IMR-90 (cell line): Measurements from ENCODE around the gene MACROD1. TPM values are rescaled to one million over a fixed set of nuclear protein-coding genes. Genes with fewer than 3 reads are reported as not detected.

Source experiments
- ATAC-seq: fragments of 200-7000 bp; cut with Tn5 transposase; 2 replicates; pipeline ENCODE4 v1.9.1; 2020; ENCODE audit warnings: low read depth, mild to moderate bottlenecking, moderate library complexity
- BruUV-seq: library from RNA; stranded (reverse); fragments of 400-500 nt; replicated peaks from 2 replicates; lab custom pipeline; 2021; lab: Mats Ljungman, UMichigan
- CTCF ChIA-PET: fragments of 300-600 bp; formaldehyde crosslinking; extraction: SDS; loops from one replicate; lab custom pipeline; 2021; ENCODE audit warnings: antibody characterized with exemption; lab: Yijun Ruan, JAX
- POLR2A ChIA-PET: fragments of 300-600 bp; sonication (Branson Sonifier 250); formaldehyde crosslinking; loops from one replicate; lab custom pipeline; 2022; ENCODE audit warnings: antibody characterized with exemption; ENCODE audit not compliant: unreplicated experiment; lab: Charles Lee
- DNase-seq: peaks from one replicate; pipeline ENCODE4 v3.0.0; 2013
- H2AFZ ChIP-seq: replicated peaks from 2 replicates; pipeline ENCODE3; 2013; ENCODE audit warnings: low read length, mild to moderate bottlenecking; ENCODE audit not compliant: poor library complexity
- H2AK5ac ChIP-seq: 2 replicates; pipeline ENCODE4 v1.6.1; 2013; ENCODE audit warnings: low read depth, low read length, inconsistent platforms
- H2AK9ac ChIP-seq: replicated peaks from 2 replicates; pipeline ENCODE3; 2013; ENCODE audit warnings: mild to moderate bottlenecking, low read depth, low read length, moderate library complexity; ENCODE audit not compliant: poor library complexity
- H2BK120ac ChIP-seq: 2 replicates; pipeline ENCODE4 v1.6.1; 2013; ENCODE audit warnings: low read depth, low read length, inconsistent platforms
- H2BK15ac ChIP-seq: 3 replicates; pipeline ENCODE4 v1.6.1; 2013; ENCODE audit warnings: low read depth, low read length, inconsistent platforms
- H2BK20ac ChIP-seq: 2 replicates; pipeline ENCODE4 v1.6.1; 2013; ENCODE audit warnings: low read depth, mild to moderate bottlenecking, inconsistent platforms, low read length, moderate library complexity
- H2BK5ac ChIP-seq: 2 replicates; pipeline ENCODE4 v1.6.1; 2013; ENCODE audit warnings: mild to moderate bottlenecking, low read depth, low read length, inconsistent platforms; ENCODE audit not compliant: poor library complexity, severe bottlenecking
- H3K14ac ChIP-seq: replicated peaks from 2 replicates; pipeline ENCODE4 v1.6.1; 2013; ENCODE audit warnings: low read depth, low read length, inconsistent platforms
- H3K18ac ChIP-seq: 2 replicates; pipeline ENCODE4 v1.6.1; 2013; ENCODE audit warnings: low read depth, low read length, control low read depth
- H3K23ac ChIP-seq: 2 replicates; pipeline ENCODE4 v1.6.1; 2013; ENCODE audit warnings: low read depth, low read length, inconsistent platforms
- H3K27ac ChIP-seq: 2 replicates; pipeline ENCODE4 v1.5.1; 2013; ENCODE audit warnings: mild to moderate bottlenecking, control low read depth, low read length; ENCODE audit not compliant: insufficient read depth
- H3K27me3 ChIP-seq: 2 replicates; pipeline ENCODE4 v1.6.1; 2013; ENCODE audit warnings: low read length; ENCODE audit not compliant: control insufficient read depth, insufficient read depth
- H3K36me3 ChIP-seq: 2 replicates; pipeline ENCODE4 v1.6.1; 2013; ENCODE audit warnings: low read length, mixed read lengths; ENCODE audit not compliant: control insufficient read depth, insufficient read depth
- H3K4ac ChIP-seq: 2 replicates; pipeline ENCODE4 v1.6.1; 2013; ENCODE audit warnings: low read depth, low read length, inconsistent platforms
- H3K4me1 ChIP-seq: 2 replicates; pipeline ENCODE4 v1.6.1; 2013; ENCODE audit warnings: low read length, mixed read lengths; ENCODE audit not compliant: control insufficient read depth, insufficient read depth
- H3K4me2 ChIP-seq: 2 replicates; pipeline ENCODE4 v1.6.1; 2013; ENCODE audit warnings: low read depth, mild to moderate bottlenecking, control low read depth, low read length, moderate library complexity
- H3K4me3 ChIP-seq: 2 replicates; pipeline ENCODE4 v1.5.1; 2013; ENCODE audit warnings: low read depth, mild to moderate bottlenecking, control low read depth, low read length, moderate library complexity; ENCODE audit not compliant: insufficient read depth
- H3K56ac ChIP-seq: 2 replicates; pipeline ENCODE4 v1.6.1; 2013; ENCODE audit warnings: low read length, inconsistent platforms; ENCODE audit not compliant: insufficient read depth; ENCODE audit errors: extremely low read depth
- H3K79me1 ChIP-seq, 2 experiments: 2 replicates each; pipeline ENCODE4 v1.6.1; 2013; ENCODE audit warnings: low read length in 2 of 2, inconsistent platforms in 1 of 2, low read depth in 1 of 2
- H3K9ac ChIP-seq: 2 replicates; pipeline ENCODE4 v1.6.1; 2013; ENCODE audit warnings: low read depth, low read length, control low read depth
- H3K9me1 ChIP-seq: 2 replicates; pipeline ENCODE4 v1.6.1; 2013; ENCODE audit warnings: low read length, inconsistent platforms; ENCODE audit not compliant: insufficient read depth
- H3K9me3 ChIP-seq: 2 replicates; pipeline ENCODE4 v1.6.1; 2013; ENCODE audit warnings: low read length; ENCODE audit not compliant: control insufficient read depth, insufficient read depth
- H4K20me1 ChIP-seq: 2 replicates; pipeline ENCODE4 v1.6.1; 2013; ENCODE audit warnings: low read length, inconsistent platforms; ENCODE audit not compliant: insufficient read depth
- H4K5ac ChIP-seq: 2 replicates; pipeline ENCODE4 v1.6.1; 2013; ENCODE audit warnings: mild to moderate bottlenecking, low read depth, low read length, control low read depth
- H4K8ac ChIP-seq, 2 experiments: 2 replicates each; pipeline ENCODE4 v1.6.1; 2013; ENCODE audit warnings: low read depth in 2 of 2, low read length in 2 of 2, control low read depth in 1 of 2, inconsistent platforms in 1 of 2
- H4K91ac ChIP-seq: 2 replicates; pipeline ENCODE4 v1.6.1; 2013; ENCODE audit warnings: low read depth, low read length, inconsistent platforms; ENCODE audit not compliant: insufficient read depth
- CEBPB ChIP-seq: IDR thresholded peaks from 2 replicates; pipeline ENCODE4 v1.6.1; 2012; ENCODE audit warnings: low read depth, low read length, improper control_type of control experiment
- CTCF ChIP-seq: conservative IDR thresholded peaks from 2 replicates; pipeline ENCODE4 v1.5.1; 2012; ENCODE audit warnings: mild to moderate bottlenecking, low read depth, low read length, improper control_type of control experiment
- RCOR1 ChIP-seq: IDR thresholded peaks from 2 replicates; pipeline ENCODE4 v1.6.1; 2012; ENCODE audit warnings: mild to moderate bottlenecking, low read length, improper control_type of control experiment; ENCODE audit not compliant: insufficient replicate concordance
- RFX5 ChIP-seq: IDR thresholded peaks from 2 replicates; pipeline ENCODE4 v1.8.0; 2012; ENCODE audit warnings: low read depth, mild to moderate bottlenecking, low read length, moderate library complexity
- WGBS, 2 experiments: methylation state at CpG; one replicate each; pipeline versions ENCODE4 v1.1.5 to v1.1.7; 2013; ENCODE audit warnings: missing lambda C conversion rate in 2 of 2; ENCODE audit not compliant: insufficient read length in 1 of 2; ENCODE audit errors: extremely low coverage in 2 of 2; 5-methylcytosine and 5-hydroxymethylcytosine counted together
- dilution Hi-C: fragments of 300-500 bp; cut with HindIII; formaldehyde crosslinking; loops from one replicate; pipeline ENCODE4 v1.14.3; 2018; ENCODE audit warnings: low sequenced_read_pairs; ENCODE audit not compliant: unreplicated experiment
- in situ Hi-C: fragments of 300-500 bp; cut with MboI; formaldehyde crosslinking; loops from 3 replicates; pipeline ENCODE4 v1.14.3; 2019; ENCODE audit warnings: low sequenced_read_pairs, inconsistent platforms, mixed read lengths
- intact Hi-C: fragments of 100-400 bp; cut with micrococcal nuclease; formaldehyde crosslinking; loops from 2 replicates; pipeline ENCODE4 v1.10.0; 2022
- polyA plus RNA-seq, 3 experiments: library from polyadenylated mRNA; depleted of rRNA; stranded (reverse); fragments of >200 nt; gene quantifications; 2 replicates each; pipeline ENCODE4 v1.2.3, GENCODE V29; 2012; ENCODE audit warnings: low replicate concordance in 1 of 3
- total RNA-seq: library from RNA; depleted of rRNA; stranded (reverse); fragments of >200 nt; gene quantifications from 2 replicates; pipeline ENCODE4 v1.2.3, GENCODE V29; 2012

MACROD1 gene
- total and polyA plus RNA-seq, 2 of the 4 experiments (the other 2 are of a cell fraction): 2.5 to 9.3 TPM

- TF ChIP-seq CEBPB (no peak), RCOR1 (no peak), CTCF (no peak), RFX5 (no peak)
- 87% methylated on average over 3 of the region's 4 CpGs; no CpG with 5 or more reads in 1 of the 2 experiments for WGBS, 2 experiments
- Histone ChIP-seq H2AK5ac (no peak overlapping the region), H2AK9ac (no peak overlapping the region), H3K18ac (no peak overlapping the region), H4K20me1 (peaks cover 5% of the 10 kb centered on the region; the same call in 1 of the 2 replicates), H3K79me1 (peaks cover 0 to 4% of the 10 kb centered on the region in 2 experiments; a peak in 1 of 4 replicates), H2BK5ac (no peak overlapping the region), H2BK120ac (no peak overlapping the region), H4K8ac (no peak overlapping the region), H3K4me2 (no peak overlapping the region), H3K56ac (no peak overlapping the region), H3K14ac (no peak overlapping the region), H2AFZ (no peak overlapping the region), H3K9ac (no peak overlapping the region), H3K27me3 (no peaks in the 10 kb centered on the region), H3K27ac (no peak overlapping the region), H3K36me3 (no peaks in the 10 kb centered on the region), H2BK20ac (no peak overlapping the region), H2BK15ac (no peak overlapping the region), H3K4ac (no peak overlapping the region), H3K4me1 (peaks cover 11% of the 10 kb centered on the region), H3K4me3 (no peak overlapping the region), H4K5ac (no peak overlapping the region), H3K23ac (no peak overlapping the region), H3K9me3 (no peaks in the 10 kb centered on the region), H3K9me1 (0 out of 2 replicates have a peak, but pooled peaks cover 3% of the 10 kb centered on the region), H4K91ac (no peak overlapping the region)
- CTCF ChIA-PET: interaction anchor here (0.6 kb wide), 1 partner anchor 182 kb away, joined by 4 read pairs; no protein-coding TSS in a partner anchor
- dilution Hi-C loops (no loop called here), intact Hi-C loops (loop anchor here (10.0 kb wide), 1 partner anchor 299 kb away; the partner anchor contains the start of genes CATSPERZ and ESRRA), in situ Hi-C loops (no loop called here)
- no TSS peak for BruUV-seq
- no peak for ATAC-seq
- POLR2A ChIA-PET: no interaction called here
- no peak for DNase-seq
Observed at GRCh38 chr11:64005691-64006090, 160.2 kb downstream of the MACROD1 start.
